ENCODE data around the gene AP4B1.
"Not testable (repeated sequence)": the region's sequence is repeated elsewhere in the genome, so short reads cannot be mapped to it uniquely, and the experiment has no call there.

Gene AP4B1

GRCh38 chr1:113855630-113856400, 48.8 kb downstream of the AP4B1 start:
- FAIRE-seq = no peak

- no peak for FAIRE-seq
These were observed 50.4 kb downstream of the AP4B1 start for GRCh38 chr1:113854234-113854633.

- not testable (repeated sequence) for FAIRE-seq
These were observed 51.9 kb downstream of the AP4B1 start for GRCh38 chr1:113852694-113853093.

GRCh38 chr1:113850127-113850796, 54.3 kb downstream of the AP4B1 start:
- FAIRE-seq = no peak

GRCh38 chr1:113849072-113849471, 55.5 kb downstream of the AP4B1 start:
- FAIRE-seq = peak; percentile 37

GRCh38 chr1:113846391-113847035, 58.1 kb downstream of the AP4B1 start:
- FAIRE-seq = no peak

All from A204.1 (cell line).